A549 (cell line): ENCODE measurements around the gene TRAPPC14.
A peak's percentile ranks its signal among the peaks of the same experiment; 100 is the strongest.

Experiments used
- BHLHE40 ChIP-seq: IDR thresholded peaks from 2 replicates; pipeline ENCODE4 v1.6.1; 2012; ENCODE audit warnings: low read depth, low read length, inconsistent platforms
- CEBPB ChIP-seq, 2 experiments: fragments of >200 bp in 1 of 2; sonication (Bioruptor Twin) in 1 of 2; formaldehyde crosslinking in 1 of 2; IDR thresholded peaks; 2 replicates each; pipeline ENCODE4 v1.6.1; 2012 to 2016
- EP300 ChIP-seq, 2 experiments: fragments of >200 bp; sonication (Bioruptor Twin); formaldehyde crosslinking; IDR thresholded peaks; 2 replicates in 1 of 2; 3 replicates in 1 of 2; pipeline ENCODE4 v1.6.1; 2016 to 2017
- MAX ChIP-seq: IDR thresholded peaks from 2 replicates; pipeline ENCODE4 v1.6.1; 2012
- MAZ ChIP-seq: fragments of 150-350 bp; IDR thresholded peaks from 2 replicates; pipeline ENCODE4 v1.6.1; 2014; ENCODE audit warnings: antibody characterized with exemption, low read depth, low read length, borderline replicate concordance
- NR3C1 ChIP-seq: fragments of >200 bp; sonication (Bioruptor Twin); formaldehyde crosslinking; IDR thresholded peaks from 3 replicates; pipeline ENCODE4 v1.6.1; 2017
- POLR2A ChIP-seq: IDR thresholded peaks from 2 replicates; pipeline ENCODE4 v1.6.1; 2012; ENCODE audit warnings: mild to moderate bottlenecking, low read length
- POLR2AphosphoS2 ChIP-seq: conservative IDR thresholded peaks from 2 replicates; pipeline ENCODE4 v1.6.1; 2012; ENCODE audit warnings: low read length, improper control_type of control experiment, inconsistent platforms
- RAD21 ChIP-seq, 2 experiments: fragments of >200 bp in 1 of 2; sonication (Bioruptor Twin) in 1 of 2; formaldehyde crosslinking in 1 of 2; IDR thresholded peaks in 1 of 2; conservative IDR thresholded peaks in 1 of 2; 2 replicates in 1 of 2; 3 replicates in 1 of 2; pipeline ENCODE4 v1.6.1; 2012 to 2018; ENCODE audit warnings: inconsistent platforms in 1 of 2
- RCOR1 ChIP-seq: fragments of 150-350 bp; IDR thresholded peaks from 2 replicates; pipeline ENCODE4 v1.6.1; 2014; ENCODE audit warnings: antibody characterized with exemption, low read length, low read depth
- ZC3H11A ChIP-seq: fragments of 450-650 bp; IDR thresholded peaks from 2 replicates; pipeline ENCODE4 v1.6.1; 2014; ENCODE audit warnings: antibody characterized with exemption, mild to moderate bottlenecking
- TF ChIP-seq, protein P1 (sequence below): fragments of 200-600 bp; sonication (generic); IDR thresholded peaks from 2 replicates; pipeline ENCODE4 v1.6.1; 2016; ENCODE audit warnings: antibody characterized with exemption, mild to moderate bottlenecking, moderate library complexity
- TF ChIP-seq, protein P2 (sequence below): fragments of >200 bp; sonication (Bioruptor Twin); formaldehyde crosslinking; IDR thresholded peaks from 3 replicates; pipeline ENCODE4 v1.5.1; 2016

GRCh38 chr7:100177045-100178001 lies 18.8 kb upstream of the TRAPPC14 start, which contains the start of the genes GPC2 and STAG3:
- TF ChIP-seq, protein P1, sequence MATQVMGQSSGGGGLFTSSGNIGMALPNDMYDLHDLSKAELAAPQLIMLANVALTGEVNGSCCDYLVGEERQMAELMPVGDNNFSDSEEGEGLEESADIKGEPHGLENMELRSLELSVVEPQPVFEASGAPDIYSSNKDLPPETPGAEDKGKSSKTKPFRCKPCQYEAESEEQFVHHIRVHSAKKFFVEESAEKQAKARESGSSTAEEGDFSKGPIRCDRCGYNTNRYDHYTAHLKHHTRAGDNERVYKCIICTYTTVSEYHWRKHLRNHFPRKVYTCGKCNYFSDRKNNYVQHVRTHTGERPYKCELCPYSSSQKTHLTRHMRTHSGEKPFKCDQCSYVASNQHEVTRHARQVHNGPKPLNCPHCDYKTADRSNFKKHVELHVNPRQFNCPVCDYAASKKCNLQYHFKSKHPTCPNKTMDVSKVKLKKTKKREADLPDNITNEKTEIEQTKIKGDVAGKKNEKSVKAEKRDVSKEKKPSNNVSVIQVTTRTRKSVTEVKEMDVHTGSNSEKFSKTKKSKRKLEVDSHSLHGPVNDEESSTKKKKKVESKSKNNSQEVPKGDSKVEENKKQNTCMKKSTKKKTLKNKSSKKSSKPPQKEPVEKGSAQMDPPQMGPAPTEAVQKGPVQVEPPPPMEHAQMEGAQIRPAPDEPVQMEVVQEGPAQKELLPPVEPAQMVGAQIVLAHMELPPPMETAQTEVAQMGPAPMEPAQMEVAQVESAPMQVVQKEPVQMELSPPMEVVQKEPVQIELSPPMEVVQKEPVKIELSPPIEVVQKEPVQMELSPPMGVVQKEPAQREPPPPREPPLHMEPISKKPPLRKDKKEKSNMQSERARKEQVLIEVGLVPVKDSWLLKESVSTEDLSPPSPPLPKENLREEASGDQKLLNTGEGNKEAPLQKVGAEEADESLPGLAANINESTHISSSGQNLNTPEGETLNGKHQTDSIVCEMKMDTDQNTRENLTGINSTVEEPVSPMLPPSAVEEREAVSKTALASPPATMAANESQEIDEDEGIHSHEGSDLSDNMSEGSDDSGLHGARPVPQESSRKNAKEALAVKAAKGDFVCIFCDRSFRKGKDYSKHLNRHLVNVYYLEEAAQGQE = no peak
- TF ChIP-seq BHLHE40 = no peak
- TF ChIP-seq MAX = peak; percentile 98
- TF ChIP-seq MAZ = no peak
- no peak for TF ChIP-seq NR3C1
- no peak for TF ChIP-seq EP300 (IDR thresholded peaks at IDR 0.05)
- TF ChIP-seq, protein P2, sequence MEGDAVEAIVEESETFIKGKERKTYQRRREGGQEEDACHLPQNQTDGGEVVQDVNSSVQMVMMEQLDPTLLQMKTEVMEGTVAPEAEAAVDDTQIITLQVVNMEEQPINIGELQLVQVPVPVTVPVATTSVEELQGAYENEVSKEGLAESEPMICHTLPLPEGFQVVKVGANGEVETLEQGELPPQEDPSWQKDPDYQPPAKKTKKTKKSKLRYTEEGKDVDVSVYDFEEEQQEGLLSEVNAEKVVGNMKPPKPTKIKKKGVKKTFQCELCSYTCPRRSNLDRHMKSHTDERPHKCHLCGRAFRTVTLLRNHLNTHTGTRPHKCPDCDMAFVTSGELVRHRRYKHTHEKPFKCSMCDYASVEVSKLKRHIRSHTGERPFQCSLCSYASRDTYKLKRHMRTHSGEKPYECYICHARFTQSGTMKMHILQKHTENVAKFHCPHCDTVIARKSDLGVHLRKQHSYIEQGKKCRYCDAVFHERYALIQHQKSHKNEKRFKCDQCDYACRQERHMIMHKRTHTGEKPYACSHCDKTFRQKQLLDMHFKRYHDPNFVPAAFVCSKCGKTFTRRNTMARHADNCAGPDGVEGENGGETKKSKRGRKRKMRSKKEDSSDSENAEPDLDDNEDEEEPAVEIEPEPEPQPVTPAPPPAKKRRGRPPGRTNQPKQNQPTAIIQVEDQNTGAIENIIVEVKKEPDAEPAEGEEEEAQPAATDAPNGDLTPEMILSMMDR = no peak
- TF ChIP-seq POLR2AphosphoS2 = no peak
- no peak for TF ChIP-seq RCOR1
- TF ChIP-seq CEBPB (IDR thresholded peaks at IDR 0.05) = no peak
- peak; percentile 19; the same call in 1 of the 2 replicates for TF ChIP-seq POLR2A
- no peak for TF ChIP-seq RAD21 (conservative IDR thresholded peaks at IDR 0.05 in 1 of 2, IDR thresholded peaks at IDR 0.05 in 1 of 2)
- TF ChIP-seq ZC3H11A = no peak
